ENCODE data around the gene ASF1A.

The ASF1A gene

DNA sequence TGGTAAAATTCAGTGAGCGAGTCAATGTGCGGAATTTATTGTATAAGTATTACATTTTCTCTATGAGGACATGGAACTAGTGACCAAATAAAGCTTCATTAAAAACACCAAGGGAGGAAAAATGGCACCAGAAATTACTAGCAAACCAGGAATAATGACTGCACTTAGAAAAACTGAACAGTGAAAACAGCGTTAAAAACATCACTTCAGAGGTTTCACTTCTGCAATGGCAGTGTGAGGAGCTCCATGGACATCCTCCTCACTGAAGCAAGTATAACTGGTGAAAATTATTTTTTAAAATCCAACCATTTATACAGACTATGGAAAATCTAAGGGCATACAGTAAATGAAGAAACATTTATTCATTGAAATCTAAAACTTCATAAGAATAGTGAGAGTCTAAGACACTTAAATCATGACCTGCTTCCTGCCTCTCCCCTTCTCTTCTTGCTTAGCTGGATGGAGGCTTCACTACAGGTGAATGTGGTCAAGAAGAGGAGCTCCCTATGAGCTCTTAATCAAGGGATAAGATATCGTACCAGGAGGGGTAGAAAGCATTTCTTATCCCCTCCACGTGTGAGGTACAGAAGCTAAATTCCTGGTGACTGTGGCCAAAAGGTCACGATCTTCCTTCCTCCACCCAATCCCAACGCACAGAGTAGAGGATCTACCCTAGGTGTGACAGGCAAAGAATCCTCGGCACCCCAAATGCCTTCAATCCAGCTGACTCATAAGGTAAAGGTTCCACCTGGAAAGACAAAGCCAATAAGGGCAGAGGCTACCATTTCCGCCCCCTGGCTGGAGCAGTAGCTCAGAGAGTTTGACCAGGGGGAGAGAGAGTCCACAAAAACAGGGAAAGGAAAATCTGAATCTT lies 12.3 kb upstream of the ASF1A start:
- intact Hi-C loops (cut with DNase I; ENCODE audit: low total_unique reads): no loop called here
- H3K36me3 ChIP-seq: no peaks in the 10 kb centered on the region
- H3K27me3 ChIP-seq: no peaks in the 10 kb centered on the region
- peaks cover 0 to 8% (median 1%) of the 10 kb centered on the region in 4 donors for H3K4me1 ChIP-seq
- H3K4me3 ChIP-seq: no peak overlapping the region
- no peak for DNase-seq
- TF ChIP-seq, protein P1, sequence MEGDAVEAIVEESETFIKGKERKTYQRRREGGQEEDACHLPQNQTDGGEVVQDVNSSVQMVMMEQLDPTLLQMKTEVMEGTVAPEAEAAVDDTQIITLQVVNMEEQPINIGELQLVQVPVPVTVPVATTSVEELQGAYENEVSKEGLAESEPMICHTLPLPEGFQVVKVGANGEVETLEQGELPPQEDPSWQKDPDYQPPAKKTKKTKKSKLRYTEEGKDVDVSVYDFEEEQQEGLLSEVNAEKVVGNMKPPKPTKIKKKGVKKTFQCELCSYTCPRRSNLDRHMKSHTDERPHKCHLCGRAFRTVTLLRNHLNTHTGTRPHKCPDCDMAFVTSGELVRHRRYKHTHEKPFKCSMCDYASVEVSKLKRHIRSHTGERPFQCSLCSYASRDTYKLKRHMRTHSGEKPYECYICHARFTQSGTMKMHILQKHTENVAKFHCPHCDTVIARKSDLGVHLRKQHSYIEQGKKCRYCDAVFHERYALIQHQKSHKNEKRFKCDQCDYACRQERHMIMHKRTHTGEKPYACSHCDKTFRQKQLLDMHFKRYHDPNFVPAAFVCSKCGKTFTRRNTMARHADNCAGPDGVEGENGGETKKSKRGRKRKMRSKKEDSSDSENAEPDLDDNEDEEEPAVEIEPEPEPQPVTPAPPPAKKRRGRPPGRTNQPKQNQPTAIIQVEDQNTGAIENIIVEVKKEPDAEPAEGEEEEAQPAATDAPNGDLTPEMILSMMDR (IDR thresholded peaks at IDR 0.05): no peak
- H3K27ac ChIP-seq: no peak overlapping the region
- H3K9me3 ChIP-seq: no peaks in the 10 kb centered on the region

DNA sequence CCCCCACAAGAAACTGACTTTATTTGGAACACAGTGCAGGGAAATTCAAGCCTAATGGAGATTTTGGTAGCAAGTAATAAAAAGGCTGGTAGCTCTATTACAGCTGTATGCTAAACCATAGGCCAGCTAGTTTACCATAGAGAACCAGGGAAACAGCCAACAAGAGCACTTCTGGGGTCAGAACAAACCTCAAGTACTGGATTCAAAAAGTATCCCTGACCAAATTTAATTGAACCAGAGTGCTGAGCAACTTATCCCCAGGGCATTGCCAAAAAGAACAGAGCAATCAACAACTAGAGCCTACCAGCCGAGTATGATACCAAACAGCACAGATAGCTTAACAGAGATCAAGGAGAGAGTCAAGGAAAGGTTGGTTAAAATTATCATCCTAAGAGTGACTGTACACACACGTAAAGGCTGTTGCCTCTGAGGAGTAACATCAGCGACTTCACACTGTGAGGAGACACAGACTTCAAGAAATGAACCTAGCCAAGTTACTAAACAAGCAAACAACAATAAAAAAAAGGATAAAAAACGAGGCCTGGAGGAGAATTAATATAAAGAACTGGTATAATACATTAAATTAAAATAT lies 11.5 kb upstream of the ASF1A start:
- no peaks in the 10 kb centered on the region for H3K9me3 ChIP-seq
- peaks cover 0 to 8% (median 1%) of the 10 kb centered on the region in 4 donors for H3K4me1 ChIP-seq
- H3K27ac ChIP-seq: no peak overlapping the region
- no peaks in the 10 kb centered on the region for H3K36me3 ChIP-seq
- intact Hi-C loops (cut with DNase I; ENCODE audit: low total_unique reads): no loop called here
- TF ChIP-seq, protein P1 (IDR thresholded peaks at IDR 0.05): no peak
- no peak overlapping the region for H3K4me3 ChIP-seq
- no peak for DNase-seq
- H3K27me3 ChIP-seq: no peaks in the 10 kb centered on the region

DNA sequence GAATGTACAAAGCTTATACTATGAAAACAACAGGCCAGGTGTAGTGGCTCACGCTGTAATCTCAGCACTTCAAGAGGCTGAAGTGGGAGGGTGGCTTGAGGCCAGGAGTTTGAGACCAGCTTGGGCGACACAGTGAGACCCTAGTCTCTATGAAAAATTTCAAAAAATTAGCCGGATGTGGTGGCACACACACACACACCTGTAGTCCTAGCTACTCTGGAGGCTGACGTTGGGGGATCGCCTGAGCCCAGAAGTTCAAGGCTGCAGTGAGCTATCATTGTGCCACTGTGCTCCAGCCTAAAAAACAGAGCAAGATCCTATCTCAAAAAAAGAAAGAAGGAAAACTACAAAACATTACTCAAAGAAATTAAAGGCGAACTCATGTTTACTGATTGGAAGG lies 7.3 kb upstream of the ASF1A start:
- TF ChIP-seq, protein P1 (IDR thresholded peaks at IDR 0.05): no peak
- DNase-seq: no peak
- Histone ChIP-seq H3K27me3 (no peaks in the 10 kb centered on the region), H3K4me3 (no peak overlapping the region), H3K27ac (no peak overlapping the region), H3K36me3 (no peaks in the 10 kb centered on the region), H3K4me1 (peaks cover 0 to 18% (median 8%) of the 10 kb centered on the region in 4 donors), H3K9me3 (no peaks in the 10 kb centered on the region)
- intact Hi-C loops (cut with DNase I; ENCODE audit: low total_unique reads): no loop called here

DNA sequence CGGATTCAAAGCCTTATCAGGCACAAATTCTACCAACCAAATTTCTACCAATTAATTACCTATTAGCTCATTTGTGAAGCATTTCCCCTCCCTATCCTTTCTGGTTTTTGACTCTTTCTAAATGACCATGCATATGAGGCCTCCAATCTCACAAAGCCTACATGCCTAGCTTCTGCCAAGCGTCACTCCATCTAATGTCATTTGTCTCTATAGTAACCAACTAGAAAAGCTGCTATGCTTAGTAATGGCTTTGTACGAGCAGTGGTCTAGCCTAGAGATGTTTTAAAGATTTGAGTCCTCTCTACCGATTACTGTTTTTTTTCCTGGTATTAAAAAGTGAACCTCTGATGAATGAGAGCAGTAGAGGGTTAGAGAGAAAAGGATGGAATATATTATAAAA lies 4.8 kb upstream of the ASF1A start:
- Histone ChIP-seq H3K27ac (no peak overlapping the region), H3K27me3 (no peaks in the 10 kb centered on the region), H3K4me1 (peaks cover 0 to 22% (median 11%) of the 10 kb centered on the region in 4 donors), H3K4me3 (no peak overlapping the region), H3K9me3 (no peaks in the 10 kb centered on the region), H3K36me3 (no peaks in the 10 kb centered on the region)
- intact Hi-C loops (cut with DNase I; ENCODE audit: low total_unique reads): no loop called here
- TF ChIP-seq, protein P1 (IDR thresholded peaks at IDR 0.05): no peak
- DNase-seq: no peak

DNA sequence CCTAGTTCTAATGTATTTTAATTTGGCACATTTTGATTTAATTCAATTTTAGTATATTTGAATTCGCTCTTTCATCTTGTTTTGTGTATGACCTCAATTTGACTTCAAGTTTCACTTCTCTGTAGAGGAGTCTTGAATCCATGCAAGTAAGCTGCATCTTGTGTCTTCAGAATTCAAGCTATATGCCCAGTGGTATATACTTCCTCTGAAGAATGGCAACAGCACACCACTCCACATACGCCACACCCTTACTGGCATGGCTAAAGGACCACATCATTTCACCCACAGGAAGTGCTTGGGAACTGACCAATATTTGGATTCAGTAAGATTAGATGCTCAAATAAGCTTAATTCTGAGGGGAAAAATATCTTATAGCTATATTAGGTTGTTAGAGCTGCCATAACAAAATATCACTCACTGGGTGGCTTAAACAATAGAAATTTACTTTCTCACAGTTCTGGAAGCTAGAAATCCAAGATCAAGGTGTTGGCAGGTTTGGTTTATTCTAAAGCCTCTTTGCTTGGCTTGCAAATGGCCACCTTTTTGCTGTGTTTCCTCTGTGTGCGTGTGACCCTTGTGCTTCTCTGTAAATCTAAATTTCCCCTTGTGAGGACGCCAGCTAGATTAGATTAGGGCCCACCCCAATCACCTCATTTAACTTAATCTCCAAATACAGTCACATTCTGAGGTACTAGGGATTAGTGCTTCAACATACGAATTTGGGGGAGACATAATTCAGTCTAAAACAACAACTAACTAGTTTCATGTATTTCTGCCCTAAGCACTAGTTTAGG lies 2.8 kb upstream of the ASF1A start:
- H3K4me1 ChIP-seq: peaks cover 0 to 29% (median 13%) of the 10 kb centered on the region in 4 donors
- no peak for DNase-seq
- intact Hi-C loops (cut with DNase I; ENCODE audit: low total_unique reads): no loop called here
- H3K9me3 ChIP-seq: no peaks in the 10 kb centered on the region
- no peaks in the 10 kb centered on the region for H3K36me3 ChIP-seq
- H3K4me3 ChIP-seq: no peak overlapping the region
- TF ChIP-seq, protein P1 (IDR thresholded peaks at IDR 0.05): no peak
- H3K27ac ChIP-seq: peak overlapping the region; percentile 87 to 90
- H3K27me3 ChIP-seq: no peaks in the 10 kb centered on the region
